Esophagus muscularis mucosa (tissue), 4 donors: ENCODE results near the gene MTHFS. TPM values are rescaled to one million over a fixed set of nuclear protein-coding genes. Genes with fewer than 3 reads are reported as not detected.

Source experiments
- DNase-seq: peaks from one replicate; pipeline ENCODE4 v3.0.0-alpha.2; 2017; ENCODE audit errors: extremely low spot score
- H3K27ac ChIP-seq, 4 donors: fragments of 200-600 bp; sonication (generic); replicated peaks in 1 of 4; 1 replicate in 3 of 4; 2 replicates in 1 of 4; pipeline ENCODE4 v1.5.1; 2016 to 2019; ENCODE audit warnings: mild to moderate bottlenecking in 1 of 4
- H3K27me3 ChIP-seq, 4 donors: fragments of 200-600 bp; sonication (generic); one replicate each; pipeline versions ENCODE4 v1.5.1 to v1.6.0; 2016 to 2019
- H3K36me3 ChIP-seq, 4 donors: fragments of 200-600 bp; sonication (generic); one replicate each; pipeline ENCODE4 v1.5.1; 2016 to 2019
- H3K4me1 ChIP-seq, 4 donors: fragments of 200-600 bp; sonication (generic); one replicate each; pipeline ENCODE4 v1.5.1; 2016 to 2019
- H3K4me3 ChIP-seq, 4 donors: fragments of 200-600 bp; sonication (generic); 1 replicate in 2 of 4; 2 replicates in 2 of 4; pipeline ENCODE4 v1.5.1; 2016 to 2019; ENCODE audit warnings: mild to moderate bottlenecking in 4 of 4, moderate library complexity in 1 of 4
- H3K9me3 ChIP-seq, 4 donors: fragments of 200-600 bp; sonication (generic); 1 replicate in 3 of 4; 2 replicates in 1 of 4; pipeline ENCODE4 v1.5.1; 2016 to 2019
- CTCF ChIP-seq, 3 experiments: fragments of 200-600 bp in 2 of 3; fragments of 450-650 bp in 1 of 3; sonication (generic) in 2 of 3; IDR thresholded peaks; one replicate each; pipeline ENCODE4 v1.5.1; 2017 to 2019; ENCODE audit warnings: antibody characterized with exemption in 3 of 3, mild to moderate bottlenecking in 2 of 3, moderate library complexity in 1 of 3
- EP300 ChIP-seq: sonication (generic); formaldehyde crosslinking; IDR thresholded peaks from one replicate; pipeline ENCODE4 v1.6.1; 2017; ENCODE audit warnings: antibody characterized with exemption
- POLR2A ChIP-seq: fragments of 450-650 bp; IDR thresholded peaks from one replicate; pipeline ENCODE4 v1.6.1; 2017; ENCODE audit warnings: antibody characterized with exemption, moderate library complexity, mild to moderate bottlenecking, low read depth
- POLR2AphosphoS5 ChIP-seq, 2 donors: sonication (generic); formaldehyde crosslinking; IDR thresholded peaks; one replicate each; pipeline ENCODE4 v1.6.1; 2017; ENCODE audit warnings: antibody characterized with exemption in 2 of 2
- WGBS: methylation state at CpG from one replicate; pipeline ENCODE4 v1.1.5; 2018; 5-methylcytosine and 5-hydroxymethylcytosine counted together
- intact Hi-C: fragments of 100-400 bp; cut with DNase I; formaldehyde crosslinking; loops from one replicate; pipeline ENCODE4 v1.15.1; 2023
- total RNA-seq, 4 donors: library from RNA; depleted of rRNA; stranded (reverse); fragments of >200 nt; gene quantifications; one replicate each; pipeline versions ENCODE4 v1.1.0 to v1.2.1, GENCODE V29; 2016

Gene MTHFS
- total RNA-seq, 4 donors from 2014 or later, result 8.8 to 21.2 (median 13.1) TPM

- TF ChIP-seq POLR2A (no peak), POLR2AphosphoS5 (IDR thresholded peaks at IDR 0.05) (no peak), EP300 (no peak), CTCF (IDR thresholded peaks at IDR 0.05) (no peak)
- H3K36me3 ChIP-seq, result no peaks in the 10 kb centered on the region
- H3K4me3 ChIP-seq, result no peak overlapping the region
- no peak for DNase-seq
- no peaks in the 10 kb centered on the region for H3K27me3 ChIP-seq
- H3K9me3 ChIP-seq, result no peaks in the 10 kb centered on the region
- intact Hi-C loops, result no loop called here
- 98% methylated on average over 14 of the region's 14 CpGs for WGBS
- no peak overlapping the region for H3K27ac ChIP-seq
- H3K4me1 ChIP-seq, result no peaks in the 10 kb centered on the region
Observed at GRCh38 chr15:79829950-79830349, 66.9 kb downstream of the MTHFS start.

DNA sequence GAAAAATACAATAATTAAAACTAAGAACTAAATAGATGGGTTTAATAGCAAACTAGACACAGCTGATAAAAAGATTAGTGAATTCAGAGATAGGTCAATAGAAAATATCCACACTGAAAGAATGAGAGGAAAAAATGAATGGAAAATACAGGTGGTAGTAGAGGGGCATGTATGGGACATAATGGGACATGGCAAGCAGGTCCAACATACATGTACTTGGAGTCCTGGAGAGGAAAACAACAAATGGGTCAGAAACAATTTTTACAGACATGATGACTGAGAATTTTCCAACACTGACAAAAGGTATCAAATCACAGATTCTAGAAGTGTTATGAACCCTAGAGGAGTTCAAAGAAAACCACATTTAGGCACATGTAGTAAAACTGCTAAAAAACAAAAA is 68.4 kb downstream of the MTHFS start:
- H3K9me3 ChIP-seq, result no peaks in the 10 kb centered on the region
- no peak overlapping the region for H3K27ac ChIP-seq
- no peak overlapping the region for H3K4me3 ChIP-seq
- no peak for DNase-seq
- H3K27me3 ChIP-seq, result no peaks in the 10 kb centered on the region
- intact Hi-C loops, result no loop called here
- H3K4me1 ChIP-seq, result no peaks in the 10 kb centered on the region
- no peaks in the 10 kb centered on the region for H3K36me3 ChIP-seq
- TF ChIP-seq POLR2AphosphoS5 (IDR thresholded peaks at IDR 0.05) (no peak), EP300 (no peak), CTCF (IDR thresholded peaks at IDR 0.05) (no peak), POLR2A (no peak)

DNA sequence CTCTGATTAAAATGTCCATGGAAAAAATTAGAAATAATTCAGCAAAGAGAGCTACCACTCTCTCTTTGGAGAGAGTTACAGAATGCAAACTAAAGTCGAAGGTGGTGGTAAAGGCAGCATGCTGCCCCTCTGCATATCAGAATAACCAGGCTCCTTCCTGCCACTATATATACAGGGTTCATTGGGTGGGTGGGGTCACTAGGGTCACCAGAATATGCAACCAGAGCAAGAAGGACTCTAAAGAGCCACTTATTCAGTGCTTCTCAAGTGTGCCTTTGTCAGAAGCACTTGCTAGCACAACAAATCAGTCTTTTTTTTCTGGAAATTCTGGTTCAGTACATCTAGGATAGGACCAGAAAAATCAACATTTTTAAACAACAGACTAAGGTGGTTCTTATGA is 70.0 kb downstream of the MTHFS start:
- no peak overlapping the region for H3K4me3 ChIP-seq
- no peaks in the 10 kb centered on the region for H3K9me3 ChIP-seq
- no peaks in the 10 kb centered on the region for H3K4me1 ChIP-seq
- no peak for TF ChIP-seq POLR2A
- no peak for TF ChIP-seq CTCF (IDR thresholded peaks at IDR 0.05)
- TF ChIP-seq EP300, result no peak
- no peak for TF ChIP-seq POLR2AphosphoS5 (IDR thresholded peaks at IDR 0.05)
- intact Hi-C loops, result no loop called here
- H3K27ac ChIP-seq, result no peak overlapping the region
- H3K36me3 ChIP-seq, result no peaks in the 10 kb centered on the region
- no peaks in the 10 kb centered on the region for H3K27me3 ChIP-seq
- DNase-seq, result no peak
- 92% methylated on average over 1 of the region's 1 CpG for WGBS

DNA sequence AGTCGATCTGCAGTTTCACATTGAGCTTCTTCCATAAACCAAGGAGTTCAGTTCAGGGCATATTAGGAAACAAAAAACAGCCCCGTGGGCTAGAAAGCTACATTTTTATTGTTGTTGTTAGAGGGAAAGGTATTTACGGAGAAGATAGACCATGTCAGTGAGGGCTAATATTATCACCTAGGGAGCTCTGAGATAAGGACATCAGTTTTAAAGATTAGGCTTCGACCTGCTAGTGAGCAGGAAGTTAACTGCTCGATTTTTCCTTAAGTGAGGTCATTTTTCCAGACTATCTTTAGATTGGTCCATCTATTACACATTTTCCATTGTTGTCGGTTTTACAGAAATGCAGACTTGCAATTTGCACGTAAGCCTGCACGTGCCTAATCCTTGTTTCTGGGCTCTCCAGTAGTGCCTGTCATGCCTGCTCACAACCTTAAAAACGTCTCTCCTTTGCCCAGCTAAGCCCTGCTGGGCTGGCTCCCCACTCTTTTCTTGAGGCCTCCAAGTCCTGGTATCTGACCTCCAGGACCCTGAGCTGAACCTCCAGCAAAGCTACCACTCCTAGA is 72.6 kb downstream of the MTHFS start:
- Histone ChIP-seq H3K4me1 (no peaks in the 10 kb centered on the region), H3K9me3 (peaks cover 0 to 9% (median 0%) of the 10 kb centered on the region in 4 donors), H3K27ac (no peak overlapping the region), H3K4me3 (no peak overlapping the region), H3K27me3 (no peaks in the 10 kb centered on the region), H3K36me3 (no peaks in the 10 kb centered on the region)
- no peak for DNase-seq
- no peak for TF ChIP-seq POLR2A
- TF ChIP-seq CTCF (IDR thresholded peaks at IDR 0.05), result no peak
- no peak for TF ChIP-seq EP300
- WGBS, result 72% methylated on average over 9 of the region's 9 CpGs
- intact Hi-C loops, result no loop called here

GRCh38 chr15:79820820-79821219 is 76.0 kb downstream of the MTHFS start:
- Histone ChIP-seq H3K4me3 (no peak overlapping the region), H3K36me3 (no peaks in the 10 kb centered on the region), H3K27ac (no peak overlapping the region), H3K9me3 (peaks cover 0 to 9% (median 0%) of the 10 kb centered on the region in 4 donors), H3K27me3 (no peaks in the 10 kb centered on the region), H3K4me1 (no peaks in the 10 kb centered on the region)
- 90% methylated on average over 2 of the region's 2 CpGs for WGBS
- no peak for DNase-seq
- TF ChIP-seq EP300, result no peak
- TF ChIP-seq POLR2AphosphoS5 (IDR thresholded peaks at IDR 0.05), result no peak
- no peak for TF ChIP-seq CTCF (IDR thresholded peaks at IDR 0.05)
- no peak for TF ChIP-seq POLR2A
- intact Hi-C loops, result no loop called here
